ENCODE data around the gene HELZ.
"Not testable (repeated sequence)": the region's sequence is repeated elsewhere in the genome, so short reads cannot be mapped to it uniquely, and the experiment has no call there.

HELZ gene

DNA sequence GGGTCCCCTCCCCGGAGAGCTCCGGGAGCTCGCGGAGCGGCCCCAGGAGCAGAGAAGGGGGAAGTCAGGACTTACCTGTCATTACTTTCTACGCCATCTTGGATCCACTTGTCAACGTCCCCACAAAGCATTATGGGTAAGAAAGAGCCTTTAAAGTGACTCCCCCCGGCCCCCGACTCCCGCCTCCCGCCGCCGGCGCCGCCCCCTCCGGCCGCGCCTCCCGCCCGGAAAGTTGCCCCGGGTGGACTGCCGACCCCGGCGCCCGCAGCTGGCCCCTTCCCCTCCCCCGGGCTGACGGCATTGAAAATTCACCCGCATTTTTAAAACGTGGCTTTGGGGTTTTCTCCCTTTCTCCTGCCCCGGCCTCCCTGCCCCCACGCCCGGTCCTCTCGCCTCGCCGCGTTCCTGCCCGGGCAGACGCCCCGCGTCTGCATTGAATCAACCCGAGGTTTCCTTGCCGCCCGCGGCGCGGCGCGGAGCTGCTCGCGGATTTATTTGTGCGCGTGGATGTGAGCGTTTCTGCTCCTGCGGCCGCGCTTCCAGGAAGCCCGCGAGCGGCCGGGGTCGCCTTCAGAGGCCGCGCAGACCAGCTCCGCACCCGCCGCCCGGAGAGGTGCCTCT is at the start of gene HELZ:
Gene HELZ, minus strand, starts transcription at position 124 of the 621 bp plus-strand sequence. CDS start 26,392 bp downstream, outside the sequence.
- no peak for FAIRE-seq

DNA sequence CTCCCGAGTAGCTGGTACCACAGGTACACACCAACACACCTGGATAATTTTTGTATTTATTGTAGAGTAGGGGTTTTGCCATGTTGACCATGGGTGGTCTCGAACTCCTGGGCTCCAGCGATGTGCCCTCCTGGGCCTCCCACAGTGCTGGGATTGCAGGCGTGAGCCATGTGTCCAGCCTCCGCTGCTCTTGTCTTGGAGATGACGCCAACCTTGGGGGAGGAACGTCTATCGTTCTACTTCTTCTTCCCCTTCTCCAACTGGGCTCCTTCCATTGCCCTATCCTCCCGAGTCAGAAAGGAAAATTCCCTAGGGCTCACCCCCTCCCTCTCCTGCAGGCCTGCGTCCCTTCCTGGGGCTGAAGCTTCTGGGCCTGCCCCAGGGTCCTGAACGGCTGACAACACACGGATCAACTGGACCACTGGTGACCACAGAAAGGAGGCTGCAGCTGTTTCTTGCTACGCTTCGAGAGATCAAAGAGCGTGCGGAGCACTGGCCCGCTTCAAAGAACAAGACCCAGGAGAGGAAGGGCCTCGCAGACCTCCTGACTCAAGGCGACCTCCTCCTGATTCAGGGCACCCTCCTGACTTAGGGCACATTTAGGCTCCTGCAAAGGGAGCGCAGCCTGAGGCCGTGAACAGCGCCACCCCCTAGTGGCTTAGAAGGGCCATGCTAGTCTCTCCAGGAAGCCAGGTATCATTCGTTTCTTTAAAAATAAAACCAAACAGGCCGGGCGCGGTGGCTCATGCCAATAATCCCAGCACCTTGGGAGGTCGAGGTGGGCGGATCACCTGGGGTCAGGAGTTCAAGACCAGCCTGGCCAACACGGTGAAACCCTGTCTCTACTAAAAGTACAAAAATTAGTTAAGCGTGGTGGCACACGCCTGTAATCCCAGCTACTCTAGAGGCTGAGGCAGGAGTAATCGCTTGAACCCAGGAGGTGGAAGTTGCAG is 48.5 kb upstream of the HELZ start:
- no peak for FAIRE-seq

GRCh38 chr17:67290711-67291291 is 45.8 kb upstream of the HELZ start:
- no peak for FAIRE-seq

GRCh38 chr17:67290244-67290643 is 45.2 kb upstream of the HELZ start:
- no peak for FAIRE-seq

DNA sequence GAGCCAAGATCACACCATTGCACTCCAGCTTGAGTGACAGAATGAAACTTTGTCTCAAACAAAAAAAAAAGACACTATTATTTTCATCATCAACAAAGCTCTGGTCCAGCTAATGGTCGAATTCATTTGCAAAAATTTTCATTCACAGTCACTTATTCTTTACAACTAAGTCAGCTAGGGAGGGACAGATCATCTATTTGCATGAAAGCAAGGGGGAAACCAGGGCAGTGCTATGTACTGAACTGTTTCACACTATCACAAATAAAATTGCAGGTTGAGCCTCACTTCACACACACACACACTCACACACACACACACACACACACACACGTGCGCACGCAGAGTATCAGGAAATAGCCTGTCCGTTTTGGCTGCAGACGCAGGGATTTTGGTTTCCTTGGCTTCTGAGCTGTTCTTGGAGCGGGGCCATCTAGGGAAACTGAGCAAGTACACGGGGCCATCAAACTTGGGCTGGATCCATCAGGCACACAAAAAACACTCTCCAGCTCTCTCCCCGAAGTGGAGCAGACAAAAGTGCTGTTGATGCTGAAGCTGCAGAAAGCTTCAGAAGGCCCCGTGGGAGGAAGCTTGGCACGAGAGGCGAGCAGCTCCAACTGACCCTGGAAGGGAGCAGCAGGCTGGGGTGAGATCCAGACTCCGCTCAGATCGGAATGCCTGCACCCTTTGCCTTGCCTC is 44.3 kb upstream of the HELZ start:
- FAIRE-seq, result no peak

GRCh38 chr17:67286826-67287225 is 41.8 kb upstream of the HELZ start:
- not testable (repeated sequence) for FAIRE-seq

- FAIRE-seq, result no peak
Observed at GRCh38 chr17:67285360-67285759, 40.4 kb upstream of the HELZ start.

GRCh38 chr17:67283731-67284516 is 38.9 kb upstream of the HELZ start:
- no peak for FAIRE-seq

DNA sequence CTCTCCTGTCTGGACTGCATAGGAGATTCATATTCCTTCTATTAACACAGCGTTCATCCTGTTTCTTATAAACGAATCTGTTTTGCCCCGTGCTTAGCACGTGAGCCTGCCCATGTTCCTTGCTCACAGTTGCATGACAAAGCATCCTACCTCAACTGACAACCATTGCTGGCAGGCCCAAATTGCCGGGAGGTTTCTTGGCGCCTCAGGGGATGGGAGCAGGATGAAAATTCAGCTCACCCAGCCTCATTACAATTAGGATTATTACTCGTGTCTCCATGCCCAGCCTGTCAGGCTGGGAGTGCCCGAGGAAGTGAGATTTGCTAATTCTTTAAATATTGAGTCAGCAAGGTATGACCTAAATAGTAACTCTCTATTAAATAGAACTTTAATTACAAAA is 36.7 kb upstream of the HELZ start:
- no peak for FAIRE-seq

- FAIRE-seq, result no peak
Observed at GRCh38 chr17:67281053-67281452, 36.1 kb upstream of the HELZ start.

GRCh38 chr17:67280279-67280678 is 35.3 kb upstream of the HELZ start:
- no peak for FAIRE-seq

GRCh38 chr17:67279115-67279514 is 34.1 kb upstream of the HELZ start:
- no peak for FAIRE-seq

GRCh38 chr17:67278363-67278762 is 33.4 kb upstream of the HELZ start:
- FAIRE-seq, result no peak

GRCh38 chr17:67276075-67276474 is 31.1 kb upstream of the HELZ start:
- no peak for FAIRE-seq

DNA sequence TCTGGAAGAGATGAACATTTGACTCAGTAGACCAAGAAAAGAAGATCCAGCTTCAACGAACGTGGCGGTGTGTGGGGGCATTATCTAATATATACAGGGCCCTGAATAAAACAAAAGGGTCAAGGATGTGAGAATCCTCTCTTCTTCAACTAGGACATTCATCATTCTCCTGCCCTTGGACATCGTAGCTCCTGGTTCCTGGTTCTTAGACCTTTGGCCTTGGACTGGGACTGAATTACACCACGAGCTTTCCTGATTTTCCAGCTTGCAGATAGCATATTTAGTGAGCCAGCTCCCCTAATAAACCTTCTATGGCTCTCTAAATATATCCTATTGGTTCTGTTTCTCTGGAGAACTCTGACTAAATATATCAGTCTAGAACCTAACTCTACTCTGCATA is 29.5 kb upstream of the HELZ start:
- no peak for FAIRE-seq

- no peak for FAIRE-seq
Observed at GRCh38 chr17:67273900-67274299, 28.9 kb upstream of the HELZ start.

DNA sequence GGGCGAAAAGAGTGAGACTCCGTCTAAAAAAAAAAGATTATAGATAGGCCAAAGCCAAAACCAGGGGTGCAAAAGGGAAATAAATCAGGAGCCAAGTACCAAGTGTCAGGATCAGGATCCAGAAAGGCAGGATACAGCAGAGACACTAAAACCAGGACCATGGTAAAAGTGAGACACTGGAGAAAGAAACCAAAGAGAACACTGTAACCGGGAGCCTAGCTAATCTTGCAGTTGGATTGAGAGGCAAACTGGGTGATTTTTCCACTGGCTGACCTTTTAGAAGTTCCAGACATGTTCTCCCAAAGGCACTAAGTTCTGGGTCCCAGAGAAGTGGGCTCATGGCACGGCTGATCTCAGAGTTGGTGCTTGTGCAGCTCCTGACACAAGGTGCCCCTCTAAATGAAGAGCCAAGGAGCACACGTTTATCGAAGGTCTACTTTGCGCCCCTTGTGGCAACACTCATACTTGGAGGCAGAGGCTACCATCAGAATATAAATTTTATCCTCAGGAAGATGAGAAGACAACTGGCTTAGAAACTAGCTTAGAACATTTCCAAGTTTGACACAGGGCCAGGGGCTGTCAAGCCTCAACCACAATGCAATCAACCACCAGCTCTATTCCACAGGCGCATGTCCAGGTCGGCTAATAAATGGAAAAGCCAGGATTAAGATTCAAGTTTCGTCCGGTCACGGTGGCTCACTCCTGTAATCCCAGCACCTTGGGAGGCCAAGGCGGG is 27.5 kb upstream of the HELZ start:
- FAIRE-seq, result no peak

DNA sequence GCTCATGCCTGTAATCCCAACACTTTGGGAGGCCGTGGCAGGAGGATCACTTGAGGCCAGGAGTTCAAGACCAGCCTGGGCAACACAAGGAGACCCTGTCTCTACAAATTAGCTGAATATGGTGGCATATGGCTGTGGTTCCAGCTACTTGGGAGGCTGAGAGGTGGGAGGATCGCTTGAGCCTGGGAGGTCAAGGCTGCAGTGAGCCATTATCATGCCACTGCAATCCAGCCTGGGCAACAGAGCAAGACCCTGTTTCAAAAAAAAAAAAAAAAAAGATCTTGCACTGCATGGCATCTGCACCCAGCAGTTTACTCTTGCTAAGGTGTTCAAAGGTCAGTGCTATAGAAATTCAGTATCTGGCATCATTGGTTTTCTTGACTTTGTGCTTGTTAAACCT is 26.2 kb upstream of the HELZ start:
- not testable (repeated sequence) for FAIRE-seq

DNA sequence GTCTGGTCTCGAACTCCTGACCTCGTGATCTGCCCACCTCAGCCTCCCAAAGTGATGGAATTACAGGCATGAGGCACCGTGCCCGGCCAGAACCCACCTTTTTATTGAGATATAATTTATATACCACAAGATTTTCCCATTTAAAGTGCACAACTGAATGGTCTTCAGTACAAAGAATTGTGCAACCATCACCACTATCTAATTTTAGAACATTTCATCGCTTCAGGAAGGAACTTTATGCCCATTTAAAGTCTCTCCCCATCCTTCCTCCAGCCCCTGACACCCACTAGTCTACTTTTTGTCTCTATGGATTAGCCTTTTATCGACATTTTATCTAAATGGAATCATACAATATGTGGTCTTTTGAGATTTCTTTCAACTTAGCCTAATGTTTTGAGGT is 25.4 kb upstream of the HELZ start:
- FAIRE-seq, result no peak

- no peak for FAIRE-seq
Observed at GRCh38 chr17:67266496-67266895, 21.5 kb upstream of the HELZ start.

DNA sequence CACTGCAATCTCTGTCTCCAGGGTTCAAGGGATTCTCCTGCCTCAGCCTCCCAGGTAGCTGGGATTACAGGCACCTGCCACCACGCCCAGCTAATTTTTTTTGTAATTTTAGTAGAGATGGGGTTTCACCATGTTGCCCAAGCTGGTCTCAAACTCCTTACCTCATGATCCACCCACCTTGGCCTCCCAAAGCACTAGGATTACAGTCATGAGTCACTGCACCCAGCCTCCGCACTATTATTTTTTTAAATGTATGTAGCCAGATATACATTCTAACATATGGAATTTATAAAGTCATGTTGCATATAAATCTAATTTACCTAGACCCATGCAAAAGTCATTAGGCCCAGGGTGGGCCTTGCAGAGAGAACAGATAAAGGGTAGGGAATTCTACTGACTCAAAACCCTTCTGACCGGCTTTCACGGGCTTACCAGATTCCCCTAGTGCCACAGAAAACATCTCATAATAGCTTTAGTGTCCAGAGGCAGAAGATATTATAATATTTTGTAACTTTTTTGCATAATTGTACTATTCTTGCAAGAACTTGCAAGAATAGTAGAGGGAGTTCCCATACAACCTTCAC is 20.5 kb upstream of the HELZ start:
- no peak for FAIRE-seq

Measured in colon (tissue), 2 donors.